COLO668 (cell line): ENCODE data around the gene TBL1Y.
"Not testable (repeated sequence)": the region's sequence is repeated elsewhere in the genome, so short reads cannot be mapped to it uniquely, and the experiment has no call there.

Experiments
- DNase-seq: peaks from one replicate; lab custom pipeline; 2025; ENCODE audit not compliant: unreplicated experiment; lab: John Stamatoyannopoulos, UW

Gene TBL1Y

DNA sequence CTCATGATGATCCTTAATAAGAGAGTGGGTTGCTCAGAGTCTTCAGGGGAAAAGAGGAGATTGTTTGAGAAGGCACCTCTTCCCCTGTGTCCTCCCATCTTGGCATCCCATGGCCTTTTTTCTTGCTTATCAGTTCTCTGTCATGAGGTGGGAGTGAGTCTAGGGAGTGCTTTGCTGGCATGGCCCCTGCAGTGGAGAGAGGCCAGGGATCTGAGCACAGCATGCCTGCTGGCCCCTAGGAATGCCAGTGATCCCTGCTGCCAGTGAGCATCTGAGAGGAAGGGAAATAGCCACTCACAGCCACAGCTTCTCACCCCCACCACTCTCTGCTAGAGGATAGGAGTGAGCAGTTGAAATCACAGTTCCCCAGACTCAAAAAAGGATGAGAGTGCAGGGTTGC is 168.2 kb downstream of the TBL1Y start:
- no peak for DNase-seq

DNA sequence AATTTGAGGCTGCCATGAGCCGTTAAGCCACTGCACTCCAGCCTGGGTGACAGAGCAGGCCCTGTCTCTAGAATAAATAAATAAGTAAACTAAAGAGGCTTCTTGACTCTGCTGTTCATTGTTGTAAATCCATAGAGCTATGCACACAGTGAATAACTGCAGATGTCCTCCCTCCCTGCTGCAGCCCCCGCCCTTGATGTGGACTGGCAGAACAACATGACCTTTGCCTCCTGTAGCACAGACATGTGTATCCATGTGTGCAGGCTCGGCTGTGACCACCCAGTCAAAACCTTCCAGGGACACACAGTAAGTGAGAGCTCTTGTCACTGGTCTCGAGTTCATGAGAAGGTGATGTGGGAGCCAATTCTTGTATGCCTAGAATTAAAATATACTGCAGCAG is 170.1 kb downstream of the TBL1Y start:
- DNase-seq: not testable (repeated sequence)

DNA sequence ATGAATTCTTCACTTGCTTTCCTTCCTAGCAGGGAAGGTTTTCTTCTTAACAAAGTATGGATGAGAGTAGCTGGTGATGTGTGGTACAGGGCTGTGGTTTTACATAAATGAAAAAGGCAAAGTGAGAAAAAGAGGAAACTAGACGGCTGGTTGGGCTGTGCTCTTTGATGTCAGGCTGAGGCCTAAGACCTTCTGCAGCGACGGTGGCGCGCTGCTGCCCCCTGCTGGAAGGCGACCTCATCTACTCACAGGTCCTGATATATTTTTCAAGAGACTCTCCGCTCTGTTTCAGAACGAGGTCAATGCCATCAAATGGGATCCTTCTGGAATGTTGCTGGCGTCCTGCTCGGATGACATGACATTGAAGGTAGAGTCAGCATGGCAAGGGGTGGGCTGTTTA is 175.1 kb downstream of the TBL1Y start:
- DNase-seq: no peak

DNA sequence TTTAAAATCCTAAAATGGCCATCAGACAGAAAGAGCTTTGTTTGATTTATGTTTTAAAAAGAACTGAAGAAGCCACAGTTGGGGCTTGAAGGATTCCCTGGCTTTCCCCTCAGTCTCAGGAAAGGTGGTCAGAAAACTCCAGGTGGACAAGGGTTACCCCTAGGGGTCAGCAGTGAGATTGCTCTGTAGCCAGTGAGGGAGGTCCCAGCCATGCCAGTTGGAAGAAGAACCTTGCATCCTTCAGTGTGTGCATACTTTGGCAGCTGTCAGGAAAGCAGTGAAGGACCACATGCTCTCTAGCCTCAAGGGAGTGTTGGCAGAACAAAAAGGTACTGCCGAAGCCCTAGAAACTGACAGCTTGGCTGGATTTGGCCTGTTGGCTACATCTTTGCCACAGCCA is 182.3 kb downstream of the TBL1Y start:
- DNase-seq: no peak

DNA sequence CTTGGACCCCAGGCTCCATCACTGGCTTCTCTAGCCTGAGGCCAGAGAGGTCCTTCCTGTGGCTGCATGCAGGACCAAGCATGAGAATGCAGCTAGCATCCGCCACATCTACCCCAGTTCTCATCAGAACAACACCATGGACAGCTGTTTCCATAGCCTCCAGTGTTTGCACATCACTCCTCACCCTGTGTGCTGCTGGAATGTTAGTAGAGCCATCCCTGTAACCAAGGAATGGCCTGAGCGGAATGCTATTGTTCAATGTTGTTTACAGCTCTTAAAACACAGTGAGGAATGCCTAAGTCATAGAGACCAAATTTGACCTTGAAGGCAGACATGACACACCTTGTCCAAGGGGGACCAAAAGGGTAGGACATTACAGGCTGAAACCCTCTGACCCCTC is 183.9 kb downstream of the TBL1Y start:
- DNase-seq: no peak

DNA sequence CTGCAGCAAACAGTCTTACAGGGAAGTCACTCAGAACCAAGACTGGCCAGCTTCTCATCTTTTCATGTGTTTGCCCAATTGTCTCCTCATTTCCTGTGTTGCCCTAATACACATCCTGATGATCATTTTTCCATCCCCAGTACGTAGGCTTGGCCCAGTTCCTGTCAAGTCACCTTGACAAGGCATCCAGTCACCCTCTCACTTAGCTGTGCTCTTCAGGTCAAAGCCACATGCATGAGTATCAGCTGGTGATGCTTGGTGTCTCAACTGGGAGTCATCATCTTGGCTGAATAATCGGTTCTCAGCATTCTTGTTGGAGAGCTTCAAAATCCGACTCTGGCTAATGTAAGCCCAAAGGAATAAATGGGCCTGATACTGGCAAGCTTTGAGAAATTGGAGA is 186.5 kb downstream of the TBL1Y start:
- no peak for DNase-seq

DNA sequence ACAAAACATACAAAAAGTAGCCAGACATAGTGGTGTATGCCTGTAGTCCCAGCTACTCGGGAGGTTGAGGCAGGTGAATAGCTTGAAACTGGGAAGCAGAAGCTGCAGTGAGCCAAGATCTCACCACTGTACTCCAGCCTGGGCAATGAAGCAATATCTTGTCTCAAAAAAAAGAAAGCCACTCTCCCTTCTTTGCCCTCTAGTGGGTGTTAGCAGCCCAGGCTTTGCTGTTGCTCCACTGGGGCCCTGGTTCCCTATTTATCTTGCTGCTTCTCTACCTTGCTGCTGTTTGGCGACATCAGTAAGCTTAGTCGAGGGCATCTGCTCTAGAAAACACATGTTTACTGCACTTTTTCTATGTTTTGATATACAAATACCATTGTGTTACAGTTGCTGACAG is 189.2 kb downstream of the TBL1Y start:
- no peak for DNase-seq

DNA sequence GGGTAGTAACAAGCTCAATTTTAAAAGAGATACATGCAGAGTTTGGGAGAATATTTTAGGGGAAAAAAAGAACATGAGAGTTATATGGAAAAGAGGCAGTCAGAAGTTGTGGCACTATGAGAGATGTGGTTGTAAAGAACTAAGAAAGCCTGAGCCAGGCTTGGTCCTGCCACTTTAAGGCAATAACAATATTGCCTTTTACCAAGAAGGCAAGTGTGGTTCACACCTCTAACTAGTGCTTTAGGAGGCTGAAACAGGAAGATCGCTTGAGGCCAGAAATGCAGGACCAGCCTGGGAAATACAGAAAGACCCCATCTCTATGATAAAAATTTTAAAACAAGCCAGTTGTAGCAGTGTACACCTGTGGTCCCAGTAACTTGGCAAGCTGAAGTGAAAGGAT is 192.2 kb downstream of the TBL1Y start:
- DNase-seq: no peak

DNA sequence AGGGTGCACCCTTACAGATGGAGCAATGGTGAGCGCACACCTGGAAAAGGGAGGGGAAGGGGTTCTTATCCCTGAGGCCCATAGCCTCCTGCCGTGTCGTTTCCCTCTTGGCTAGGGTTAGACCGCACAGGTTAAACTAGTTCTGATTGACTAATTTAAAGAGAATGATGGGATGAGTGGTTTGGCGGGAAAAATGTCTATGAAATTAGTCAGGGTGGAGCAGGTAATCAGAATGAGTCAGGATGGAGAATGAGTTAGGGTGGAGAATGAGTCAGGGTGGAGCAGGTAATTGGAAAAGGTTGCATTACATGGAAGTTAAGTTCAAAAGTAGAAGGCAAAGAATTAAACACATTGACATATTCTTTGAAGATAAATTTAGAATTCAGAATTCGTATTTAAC is 196.7 kb downstream of the TBL1Y start:
- no peak for DNase-seq

DNA sequence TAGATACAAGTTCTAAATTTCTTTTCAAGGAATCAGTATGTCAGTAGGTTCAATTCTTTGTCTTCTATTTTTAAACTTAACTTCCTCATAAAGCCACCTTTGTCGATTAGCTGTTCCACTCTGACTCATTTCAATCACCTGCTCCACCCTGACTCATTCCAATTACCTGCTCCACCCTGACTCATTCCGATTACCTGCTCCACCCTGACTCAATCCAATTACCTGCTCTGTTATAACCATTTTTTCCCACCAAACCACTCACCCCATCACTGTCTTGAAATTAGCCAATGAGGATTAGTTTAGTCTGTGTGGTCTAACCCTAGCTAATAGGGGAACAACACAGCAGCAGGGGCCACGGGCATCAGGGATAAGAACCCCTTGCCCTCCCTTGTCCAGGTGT is 199.6 kb downstream of the TBL1Y start:
- no peak for DNase-seq

DNA sequence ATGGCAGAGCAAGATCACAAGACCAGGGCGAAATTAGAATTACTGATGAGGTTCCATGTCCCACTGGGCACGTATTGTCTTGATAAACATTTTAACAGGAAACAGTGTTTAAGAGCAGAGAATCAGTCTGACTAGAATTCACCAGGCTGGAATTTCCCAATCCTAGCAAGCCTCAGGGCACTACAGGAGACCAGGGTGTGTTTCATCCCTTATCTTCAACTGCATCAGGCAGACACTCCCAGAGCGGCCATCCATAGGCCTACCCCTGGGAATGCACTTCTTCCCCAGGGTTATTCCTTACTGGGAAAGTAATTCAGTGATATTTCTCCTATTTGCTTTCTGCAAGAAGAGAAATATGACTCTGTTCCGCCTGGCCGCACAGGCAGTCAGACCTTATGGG is 205.4 kb downstream of the TBL1Y start:
- no peak for DNase-seq

DNA sequence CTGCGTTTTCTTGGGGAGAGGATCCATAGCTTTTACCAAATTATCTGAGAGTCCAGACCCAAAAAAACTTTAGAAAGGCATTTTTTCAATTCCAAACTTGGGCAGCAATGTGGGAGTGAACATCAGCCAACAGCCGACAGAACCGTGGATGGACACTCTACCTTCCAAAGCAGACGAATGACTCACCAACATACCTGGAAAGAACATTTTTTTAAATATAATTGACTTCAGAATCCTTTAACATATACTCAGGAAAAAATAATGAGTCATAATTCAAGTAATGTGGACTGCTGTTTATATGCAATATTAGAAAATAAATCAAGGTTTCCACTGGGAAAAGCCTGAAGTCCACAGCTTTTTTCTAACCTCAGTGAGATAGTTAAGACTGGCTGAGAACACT is 211.7 kb downstream of the TBL1Y start:
- DNase-seq: no peak

DNA sequence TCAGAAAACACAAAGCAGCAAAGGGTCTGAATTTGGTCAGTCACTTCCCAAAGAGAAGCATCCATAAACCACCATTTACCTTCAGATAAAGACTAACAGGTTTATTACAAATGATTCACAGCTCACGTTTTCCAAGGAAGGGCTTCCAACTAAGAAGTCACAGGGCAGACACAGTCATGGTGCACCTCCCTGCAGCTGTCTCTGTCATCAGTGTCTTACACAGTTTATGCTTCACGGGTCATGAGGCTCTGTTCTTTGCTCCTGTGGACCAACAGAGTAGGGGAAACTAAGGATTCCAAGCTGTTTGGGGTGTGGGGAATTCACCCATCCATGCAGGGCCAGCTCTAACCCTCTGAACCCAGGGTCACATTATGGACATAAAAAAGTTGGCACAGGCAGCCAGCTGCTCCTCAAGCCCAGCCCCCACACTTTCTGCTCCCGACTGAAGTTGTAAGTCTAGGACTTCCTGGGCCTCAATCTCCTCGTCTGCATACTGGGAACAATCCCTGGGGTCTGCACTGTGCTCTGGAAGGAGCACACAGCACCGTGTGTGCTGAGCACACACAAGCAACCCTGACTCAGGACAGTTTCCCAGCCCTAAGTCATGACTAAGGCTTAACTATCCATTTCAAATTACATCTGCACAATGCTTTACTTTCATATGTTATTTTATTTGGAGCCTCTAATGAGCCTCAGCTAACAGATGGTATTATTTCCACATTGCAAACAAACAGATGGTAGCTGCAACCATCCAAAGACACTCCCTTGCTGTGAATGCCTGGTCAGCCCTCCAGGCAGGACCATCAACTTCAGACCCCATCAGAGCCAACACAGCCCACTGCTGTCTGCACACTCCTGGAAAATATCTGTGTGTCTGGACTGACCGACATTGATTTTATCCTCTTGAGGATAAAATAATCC is 214.9 kb downstream of the TBL1Y start:
- DNase-seq: no peak

DNA sequence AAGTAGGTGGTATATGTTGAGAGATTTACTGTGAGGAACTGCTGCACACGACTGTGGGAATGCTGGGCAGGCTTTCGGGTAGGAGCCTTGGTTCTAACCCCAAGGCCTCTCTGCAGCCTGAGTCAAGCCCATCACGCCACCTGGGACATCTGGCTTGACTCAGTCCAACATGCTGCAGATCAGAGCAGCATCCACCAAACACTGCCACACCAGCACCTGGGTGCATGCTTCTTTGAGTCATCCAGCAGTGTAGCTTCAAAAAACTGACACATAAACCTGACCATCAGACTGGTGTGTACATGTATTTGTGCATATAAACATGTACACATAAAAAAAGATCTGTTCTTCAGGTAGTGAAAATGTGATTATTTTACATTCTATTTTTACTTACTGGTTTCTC is 217.7 kb downstream of the TBL1Y start:
- no peak for DNase-seq
